Suprapubic skin (tissue), 4 donors: ENCODE measurements around the gene C2orf92. TPM values are rescaled to one million over a fixed set of nuclear protein-coding genes. Genes with fewer than 3 reads are reported as not detected.

Source experiments
- DNase-seq, 2 donors: peaks; one replicate each; pipeline ENCODE4 v3.0.0-alpha.2; 2019; ENCODE audit warnings: low spot score in 2 of 2
- H3K27ac ChIP-seq: fragments of 200-600 bp; sonication (generic); one replicate; pipeline ENCODE4 v1.5.1; 2019
- H3K27me3 ChIP-seq: fragments of 200-600 bp; sonication (generic); one replicate; pipeline ENCODE4 v1.5.1; 2019
- H3K36me3 ChIP-seq: fragments of 200-600 bp; sonication (generic); one replicate; pipeline ENCODE4 v1.5.1; 2019
- H3K4me1 ChIP-seq: fragments of 200-600 bp; sonication (generic); one replicate; pipeline ENCODE4 v1.5.1; 2019
- H3K4me3 ChIP-seq: fragments of 200-600 bp; sonication (generic); one replicate; pipeline ENCODE4 v1.5.1; 2019; ENCODE audit warnings: mild to moderate bottlenecking
- H3K9me3 ChIP-seq: fragments of 200-600 bp; sonication (generic); one replicate; pipeline ENCODE4 v1.5.1; 2019
- CTCF ChIP-seq, 2 donors: fragments of 200-600 bp in 1 of 2; fragments of 450-650 bp in 1 of 2; sonication (generic) in 1 of 2; IDR thresholded peaks; one replicate each; pipeline ENCODE4 v1.5.1; 2016 to 2019; ENCODE audit warnings: antibody characterized with exemption in 2 of 2, mild to moderate bottlenecking in 1 of 2, moderate library complexity in 1 of 2
- EP300 ChIP-seq: sonication (generic); formaldehyde crosslinking; IDR thresholded peaks from one replicate; pipeline ENCODE4 v1.6.1; 2017; ENCODE audit warnings: antibody characterized with exemption
- POLR2A ChIP-seq, 2 donors: fragments of 450-650 bp; IDR thresholded peaks; one replicate each; pipeline ENCODE4 v1.6.1; 2017; ENCODE audit warnings: antibody characterized with exemption in 2 of 2, mild to moderate bottlenecking in 2 of 2, moderate library complexity in 2 of 2
- POLR2AphosphoS5 ChIP-seq, 3 donors: sonication (generic); formaldehyde crosslinking; IDR thresholded peaks; one replicate each; pipeline ENCODE4 v1.6.1; 2017; ENCODE audit warnings: antibody characterized with exemption in 3 of 3
- WGBS: methylation state at CpG from one replicate; pipeline ENCODE4 v1.1.5; 2018; 5-methylcytosine and 5-hydroxymethylcytosine counted together
- total RNA-seq, 4 donors: library from RNA; depleted of rRNA; stranded (reverse); fragments of >200 nt; gene quantifications; one replicate each; pipeline ENCODE4 v1.1.0, GENCODE V29; 2016

Gene C2orf92
- total RNA-seq, 4 donors from 2014 or later = 4.5 to 45.7 (median 14.7) TPM

- no peak for DNase-seq
- TF ChIP-seq CTCF (IDR thresholded peaks at IDR 0.05) (no peak), POLR2AphosphoS5 (IDR thresholded peaks at IDR 0.05) (no peak), EP300 (no peak), POLR2A (IDR thresholded peaks at IDR 0.05) (no peak)
- Histone ChIP-seq H3K36me3 (peaks cover 68% of the 10 kb centered on the region), H3K4me3 (no peak overlapping the region), H3K27me3 (no peaks in the 10 kb centered on the region), H3K4me1 (peaks cover 30% of the 10 kb centered on the region), H3K27ac (no peak overlapping the region), H3K9me3 (no peaks in the 10 kb centered on the region)
- 90% methylated on average over 12 of the region's 13 CpGs for WGBS
Measured at GRCh38 chr2:97658691-97659157, 10.8 kb upstream of the C2orf92 start.

GRCh38 chr2:97659256-97660043 lies 10.1 kb upstream of the C2orf92 start:
- Histone ChIP-seq H3K27me3 (no peaks in the 10 kb centered on the region), H3K9me3 (no peaks in the 10 kb centered on the region), H3K4me3 (no peak overlapping the region), H3K36me3 (peaks cover 61% of the 10 kb centered on the region), H3K4me1 (peaks cover 31% of the 10 kb centered on the region), H3K27ac (no peak overlapping the region)
- TF ChIP-seq EP300 = no peak
- no peak for TF ChIP-seq POLR2A (IDR thresholded peaks at IDR 0.05)
- TF ChIP-seq CTCF (IDR thresholded peaks at IDR 0.05) = no peak
- TF ChIP-seq POLR2AphosphoS5 (IDR thresholded peaks at IDR 0.05) = no peak
- DNase-seq = no peak
- 94% methylated on average over 23 of the region's 29 CpGs for WGBS

GRCh38 chr2:97660044-97660774 lies 9.3 kb upstream of the C2orf92 start:
- H3K27me3 ChIP-seq = no peaks in the 10 kb centered on the region
- H3K27ac ChIP-seq = no peak overlapping the region
- 91% methylated on average over 12 of the region's 20 CpGs for WGBS

GRCh38 chr2:97660775-97661389 lies 8.6 kb upstream of the C2orf92 start:
- no peaks in the 10 kb centered on the region for H3K27me3 ChIP-seq
- no peaks in the 10 kb centered on the region for H3K9me3 ChIP-seq
- H3K27ac ChIP-seq = no peak overlapping the region

More at GRCh38 chr2:97660044-97660774, 9.3 kb upstream of the C2orf92 start:
- Histone ChIP-seq H3K36me3 (peaks cover 55% of the 10 kb centered on the region), H3K4me1 (peaks cover 36% of the 10 kb centered on the region), H3K9me3 (no peaks in the 10 kb centered on the region), H3K4me3 (no peak overlapping the region)
- DNase-seq = no peak
- TF ChIP-seq POLR2A (IDR thresholded peaks at IDR 0.05) (no peak), CTCF (IDR thresholded peaks at IDR 0.05) (no peak), POLR2AphosphoS5 (IDR thresholded peaks at IDR 0.05) (no peak), EP300 (no peak)

More at GRCh38 chr2:97660775-97661389, 8.6 kb upstream of the C2orf92 start:
- Histone ChIP-seq H3K36me3 (peaks cover 48% of the 10 kb centered on the region), H3K4me3 (no peak overlapping the region), H3K4me1 (peaks cover 36% of the 10 kb centered on the region)
- WGBS = 76% methylated on average over 6 of the region's 18 CpGs
- no peak for TF ChIP-seq POLR2A (IDR thresholded peaks at IDR 0.05)
- no peak for TF ChIP-seq EP300
- no peak for TF ChIP-seq POLR2AphosphoS5 (IDR thresholded peaks at IDR 0.05)
- no peak for TF ChIP-seq CTCF (IDR thresholded peaks at IDR 0.05)
- DNase-seq = no peak
